ENCODE results near the gene MRPL21.

DNA sequence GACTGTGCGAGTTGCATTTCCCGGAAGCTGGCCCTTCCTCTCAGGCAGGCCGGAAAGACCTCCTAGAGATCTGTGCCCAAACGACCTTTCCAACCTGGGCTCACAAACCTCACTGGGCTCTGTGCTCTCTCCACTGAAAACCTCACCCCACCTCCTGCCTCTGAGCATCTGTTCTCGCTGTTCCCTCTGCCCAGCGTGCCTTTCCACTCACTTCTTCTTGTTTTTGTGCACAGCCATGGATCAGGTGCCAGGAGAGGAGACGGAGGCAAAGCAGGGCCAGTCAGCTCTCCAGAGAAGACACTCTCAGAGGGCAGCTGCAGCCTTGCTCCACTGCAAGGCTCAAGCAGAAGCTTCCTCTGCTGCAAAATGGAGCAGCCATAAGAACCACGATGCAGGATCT lies 51.0 kb downstream of the MRPL21 start:
- TF ChIP-seq, protein P1, sequence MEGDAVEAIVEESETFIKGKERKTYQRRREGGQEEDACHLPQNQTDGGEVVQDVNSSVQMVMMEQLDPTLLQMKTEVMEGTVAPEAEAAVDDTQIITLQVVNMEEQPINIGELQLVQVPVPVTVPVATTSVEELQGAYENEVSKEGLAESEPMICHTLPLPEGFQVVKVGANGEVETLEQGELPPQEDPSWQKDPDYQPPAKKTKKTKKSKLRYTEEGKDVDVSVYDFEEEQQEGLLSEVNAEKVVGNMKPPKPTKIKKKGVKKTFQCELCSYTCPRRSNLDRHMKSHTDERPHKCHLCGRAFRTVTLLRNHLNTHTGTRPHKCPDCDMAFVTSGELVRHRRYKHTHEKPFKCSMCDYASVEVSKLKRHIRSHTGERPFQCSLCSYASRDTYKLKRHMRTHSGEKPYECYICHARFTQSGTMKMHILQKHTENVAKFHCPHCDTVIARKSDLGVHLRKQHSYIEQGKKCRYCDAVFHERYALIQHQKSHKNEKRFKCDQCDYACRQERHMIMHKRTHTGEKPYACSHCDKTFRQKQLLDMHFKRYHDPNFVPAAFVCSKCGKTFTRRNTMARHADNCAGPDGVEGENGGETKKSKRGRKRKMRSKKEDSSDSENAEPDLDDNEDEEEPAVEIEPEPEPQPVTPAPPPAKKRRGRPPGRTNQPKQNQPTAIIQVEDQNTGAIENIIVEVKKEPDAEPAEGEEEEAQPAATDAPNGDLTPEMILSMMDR (IDR thresholded peaks at IDR 0.05) = no peak
- no peak for TF ChIP-seq POLR2AphosphoS5 (IDR thresholded peaks at IDR 0.05)

Data from gastroesophageal sphincter (tissue), 3 donors.